HG03159 (cell line): ENCODE data around the gene PIK3R4.

Experiments used
- ATAC-seq: cut with Tn5 transposase; IDR thresholded peaks from one replicate; pipeline ENCODE4 v1.9.1; 2021; ENCODE audit warnings: mild to moderate bottlenecking, moderate library complexity; ENCODE audit not compliant: unreplicated experiment

The PIK3R4 gene

GRCh38 chr3:130692455-130692854 lies 54.2 kb downstream of the PIK3R4 start:
- no peak for ATAC-seq

GRCh38 chr3:130688697-130689470 lies 57.7 kb downstream of the PIK3R4 start:
- ATAC-seq, result no peak

- ATAC-seq, result no peak
Observed at GRCh38 chr3:130688015-130688688, 58.5 kb downstream of the PIK3R4 start.

GRCh38 chr3:130687327-130687726 lies 59.3 kb downstream of the PIK3R4 start:
- ATAC-seq, result no peak

- no peak for ATAC-seq
Observed at GRCh38 chr3:130686833-130687232, 59.8 kb downstream of the PIK3R4 start.

GRCh38 chr3:130682131-130682530 lies 64.5 kb downstream of the PIK3R4 start:
- no peak for ATAC-seq

GRCh38 chr3:130679218-130679617 lies 67.4 kb downstream of the PIK3R4 start:
- no peak for ATAC-seq

- no peak for ATAC-seq
Observed at GRCh38 chr3:130677343-130677742, 69.3 kb downstream of the PIK3R4 start.

GRCh38 chr3:130671545-130672312 lies 74.9 kb downstream of the PIK3R4 start:
- ATAC-seq, result no peak

- no peak for ATAC-seq
Observed at GRCh38 chr3:130669740-130670139, 76.9 kb downstream of the PIK3R4 start.

- ATAC-seq, result no peak
Observed at GRCh38 chr3:130663092-130663491, 83.5 kb downstream of the PIK3R4 start.

- ATAC-seq, result no peak
Observed at GRCh38 chr3:130662501-130662996, 84.1 kb downstream of the PIK3R4 start.

- no peak for ATAC-seq
Observed at GRCh38 chr3:130661140-130661891, 85.3 kb downstream of the PIK3R4 start.

- no peak for ATAC-seq
Observed at GRCh38 chr3:130659911-130660310, 86.7 kb downstream of the PIK3R4 start.

- no peak for ATAC-seq
Observed at GRCh38 chr3:130658678-130659077, 88.0 kb downstream of the PIK3R4 start.

GRCh38 chr3:130656627-130657026 lies 90.0 kb downstream of the PIK3R4 start:
- no peak for ATAC-seq

- no peak for ATAC-seq
Observed at GRCh38 chr3:130654921-130655320, 91.7 kb downstream of the PIK3R4 start.

GRCh38 chr3:130654091-130654490 lies 92.5 kb downstream of the PIK3R4 start:
- ATAC-seq, result no peak

- no peak for ATAC-seq
Observed at GRCh38 chr3:130649061-130649654, 97.5 kb downstream of the PIK3R4 start.

- ATAC-seq, result no peak
Observed at GRCh38 chr3:130648293-130648692, 98.3 kb downstream of the PIK3R4 start.
